SH-SY5Y (cell line): ENCODE measurements around the gene SVIL.

Experiments used
- GATA2 ChIP-seq: IDR thresholded peaks from 2 replicates; pipeline ENCODE4 v1.6.1; 2011; ENCODE audit warnings: mild to moderate bottlenecking, low read depth, low read length
- GATA3 ChIP-seq: IDR thresholded peaks from 2 replicates; pipeline ENCODE4 v1.6.1; 2011; ENCODE audit warnings: low read depth, mild to moderate bottlenecking, low read length, moderate library complexity

DNA sequence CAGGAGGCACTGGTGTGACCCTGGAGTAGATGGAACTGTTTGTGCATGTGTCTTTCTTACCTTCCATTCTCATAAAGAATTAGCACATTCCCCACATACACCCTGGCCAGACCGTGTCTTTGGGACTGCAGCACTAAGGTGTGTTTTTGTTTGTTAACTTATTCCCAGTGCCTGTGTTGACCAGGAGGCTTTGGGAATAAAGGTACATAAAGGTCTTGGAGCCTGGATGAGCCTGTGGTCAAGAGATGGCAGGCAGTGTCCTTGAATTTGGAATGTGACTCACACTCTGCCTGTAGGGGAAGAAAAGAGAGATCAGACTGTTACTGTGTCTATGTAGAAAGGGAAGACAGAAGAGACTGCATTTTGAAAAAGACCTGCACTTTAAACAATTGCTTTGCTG lies 208.4 kb downstream of the SVIL start:
- TF ChIP-seq GATA3, result no peak
- TF ChIP-seq GATA2, result no peak
